Kidney (tissue), 14 donors: ENCODE measurements around the gene SCART1. TPM values are rescaled to one million over a fixed set of nuclear protein-coding genes. Genes with fewer than 3 reads are reported as not detected.

Experiments used
- DNase-seq, 5 donors: peaks; one replicate each; pipeline ENCODE4 v3.0.0-alpha.2; 2013 to 2020
- FAIRE-seq: peaks from 2 replicates; lab custom pipeline; 2012; peaks lifted over from hg19 to GRCh38; lab: Jason Lieb, UNC
- H3K27ac ChIP-seq, 2 donors: one replicate each; pipeline ENCODE4 v1.7.0; 2013; ENCODE audit warnings: low read depth in 2 of 2, low read length in 2 of 2, inconsistent platforms in 1 of 2
- H3K27me3 ChIP-seq: one replicate; pipeline ENCODE4 v1.7.1; 2013; ENCODE audit warnings: low read length, inconsistent platforms; ENCODE audit not compliant: control insufficient read depth, insufficient read depth
- H3K36me3 ChIP-seq, 3 donors: one replicate each; pipeline versions ENCODE4 v1.7.0 to v1.7.1; 2013; ENCODE audit warnings: low read length in 3 of 3, control low read depth in 1 of 3, inconsistent platforms in 1 of 3; ENCODE audit not compliant: insufficient read depth in 3 of 3, control insufficient read depth in 2 of 3
- H3K4me1 ChIP-seq, 3 donors: one replicate each; pipeline versions ENCODE4 v1.7.0 to v1.7.1; 2013; ENCODE audit warnings: low read length in 3 of 3, inconsistent platforms in 1 of 3, low read depth in 1 of 3; ENCODE audit not compliant: control insufficient read depth in 2 of 3, insufficient read depth in 2 of 3
- H3K4me3 ChIP-seq, 3 donors: one replicate each; pipeline versions ENCODE4 v1.7.0 to v1.8.1; 2013; ENCODE audit warnings: low read length in 3 of 3, control low read depth in 1 of 3, inconsistent platforms in 1 of 3
- H3K9ac ChIP-seq, 3 donors: one replicate each; pipeline versions ENCODE4 v1.7.0 to v1.7.1; 2013; ENCODE audit warnings: low read length in 3 of 3, control low read depth in 1 of 3, inconsistent platforms in 1 of 3
- H3K9me3 ChIP-seq, 3 donors: one replicate each; pipeline versions ENCODE4 v1.7.0 to v1.7.1; 2013; ENCODE audit warnings: low read length in 3 of 3, control low read depth in 1 of 3, inconsistent platforms in 1 of 3; ENCODE audit not compliant: control insufficient read depth in 2 of 3, insufficient read depth in 1 of 3
- intact Hi-C: fragments of 100-400 bp; cut with DNase I; formaldehyde crosslinking; loops from one replicate; pipeline ENCODE4 v1.11.1; 2022
- polyA plus RNA-seq: library from polyadenylated mRNA; stranded (reverse); fragments of 350-450 nt; fragmentation: Illumina TruSeq; extraction: RNeasy Lipid Tissue Mini Kit (QIAGEN cat#74804); gene quantifications from one replicate; pipeline ENCODE4 v1.2.3, GENCODE V29; 2014; ENCODE audit warnings: low read depth, low replicate concordance; ENCODE audit not compliant: insufficient read depth
- total RNA-seq: library from RNA; stranded (reverse); fragmentation: NEBNext Ultra II Directional; extraction: Animal tissue kit (Norgen Biotek cat#: 25700); gene quantifications from one replicate; pipeline ENCODE4 v1.2.1, GENCODE V29; 2021
- TF ChIP-seq, protein P1 (sequence below): IDR thresholded peaks from 3 replicates; pipeline ENCODE4 v1.5.1; 2012; ENCODE audit warnings: mild to moderate bottlenecking, moderate library complexity, borderline replicate concordance; ENCODE audit not compliant: insufficient read depth; ENCODE audit errors: extremely low read depth
- donor health status: control.
- donor health status: control.
- donor health status: control.
- donor health status: control.
- donor health status: control.
- donor health status: DM: yes; HTN: yes; CAD: no.
- donor health status: Normal renal cell carcinoma (clear cell type).

SCART1 gene
- total and polyA plus RNA-seq, 2 donors from 2014 or later, result 0.37 to 3.9 TPM

GRCh38 chr10:133475425-133475734 lies 21.6 kb downstream of the SCART1 start:
- no peaks in the 10 kb centered on the region for H3K4me1 ChIP-seq
- no peak overlapping the region for H3K27ac ChIP-seq
- no peaks in the 10 kb centered on the region for H3K9me3 ChIP-seq
- TF ChIP-seq, protein P1, sequence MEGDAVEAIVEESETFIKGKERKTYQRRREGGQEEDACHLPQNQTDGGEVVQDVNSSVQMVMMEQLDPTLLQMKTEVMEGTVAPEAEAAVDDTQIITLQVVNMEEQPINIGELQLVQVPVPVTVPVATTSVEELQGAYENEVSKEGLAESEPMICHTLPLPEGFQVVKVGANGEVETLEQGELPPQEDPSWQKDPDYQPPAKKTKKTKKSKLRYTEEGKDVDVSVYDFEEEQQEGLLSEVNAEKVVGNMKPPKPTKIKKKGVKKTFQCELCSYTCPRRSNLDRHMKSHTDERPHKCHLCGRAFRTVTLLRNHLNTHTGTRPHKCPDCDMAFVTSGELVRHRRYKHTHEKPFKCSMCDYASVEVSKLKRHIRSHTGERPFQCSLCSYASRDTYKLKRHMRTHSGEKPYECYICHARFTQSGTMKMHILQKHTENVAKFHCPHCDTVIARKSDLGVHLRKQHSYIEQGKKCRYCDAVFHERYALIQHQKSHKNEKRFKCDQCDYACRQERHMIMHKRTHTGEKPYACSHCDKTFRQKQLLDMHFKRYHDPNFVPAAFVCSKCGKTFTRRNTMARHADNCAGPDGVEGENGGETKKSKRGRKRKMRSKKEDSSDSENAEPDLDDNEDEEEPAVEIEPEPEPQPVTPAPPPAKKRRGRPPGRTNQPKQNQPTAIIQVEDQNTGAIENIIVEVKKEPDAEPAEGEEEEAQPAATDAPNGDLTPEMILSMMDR, result no peak
- H3K27me3 ChIP-seq, result no peaks in the 10 kb centered on the region
- H3K9ac ChIP-seq, result no peak overlapping the region
- H3K4me3 ChIP-seq, result no peak overlapping the region
- H3K36me3 ChIP-seq, result peaks cover 0 to 3% (median 0%) of the 10 kb centered on the region in 3 donors
- DNase-seq, result no peak
- intact Hi-C loops, result no loop called here
- no peak for FAIRE-seq

DNA sequence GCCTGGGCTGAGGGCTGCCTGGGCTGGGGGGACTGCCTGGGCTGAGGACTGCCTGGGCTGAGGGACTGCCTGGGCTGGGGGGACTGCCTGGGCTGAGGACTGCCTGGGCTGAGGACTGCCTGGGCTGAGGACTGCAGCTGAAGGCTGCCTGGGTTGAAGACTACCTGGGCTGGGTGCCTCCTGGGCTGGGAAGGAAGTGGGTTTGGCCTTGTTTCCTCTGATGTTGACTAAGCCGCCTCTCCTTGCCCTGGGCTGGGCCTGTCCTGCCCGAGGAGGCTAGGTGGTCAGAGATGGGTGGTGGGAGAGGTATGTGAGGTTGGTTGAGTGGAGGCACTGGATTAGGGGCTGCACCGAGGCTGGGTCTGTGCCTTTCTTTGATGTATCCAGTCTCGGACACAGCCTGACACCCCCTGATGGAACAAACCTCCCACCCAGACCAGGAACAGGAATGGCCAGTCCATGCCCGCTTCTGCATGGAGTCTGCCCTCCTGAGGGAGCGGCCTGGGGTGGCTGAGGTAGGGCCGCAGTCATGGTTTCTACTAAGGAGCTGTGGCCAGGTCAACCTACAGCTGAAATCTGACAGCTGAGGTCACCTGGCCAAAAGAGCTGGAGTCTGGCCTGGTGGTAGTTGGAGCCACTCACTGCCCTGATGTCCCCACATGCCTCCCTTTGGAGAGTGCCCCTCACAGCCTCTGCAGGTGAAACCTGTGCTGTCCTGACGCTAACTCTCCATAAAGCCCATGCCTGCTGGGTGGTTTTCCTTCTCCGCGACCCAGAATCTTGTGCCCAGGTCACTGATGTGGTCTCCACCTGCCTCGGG lies 22.3 kb downstream of the SCART1 start:
- TF ChIP-seq, protein P1, result no peak
- peak in 1 of 5 donors; percentile 54 for DNase-seq
- H3K4me1 ChIP-seq, result no peaks in the 10 kb centered on the region
- no peak overlapping the region for H3K27ac ChIP-seq
- no peak for FAIRE-seq
- no peaks in the 10 kb centered on the region for H3K27me3 ChIP-seq
- H3K9me3 ChIP-seq, result no peaks in the 10 kb centered on the region
- no peak overlapping the region for H3K4me3 ChIP-seq
- H3K36me3 ChIP-seq, result peaks cover 0 to 1% (median 0%) of the 10 kb centered on the region in 3 donors
- intact Hi-C loops, result no loop called here
- no peak overlapping the region for H3K9ac ChIP-seq

GRCh38 chr10:133476641-133476990 lies 22.9 kb downstream of the SCART1 start:
- DNase-seq (no peak), FAIRE-seq (no peak)
- no peaks in the 10 kb centered on the region for H3K27me3 ChIP-seq
- TF ChIP-seq, protein P1, result no peak
- H3K9ac ChIP-seq, result no peak overlapping the region
- H3K9me3 ChIP-seq, result no peaks in the 10 kb centered on the region
- no peak overlapping the region for H3K27ac ChIP-seq
- H3K4me1 ChIP-seq, result no peaks in the 10 kb centered on the region
- H3K4me3 ChIP-seq, result no peak overlapping the region
- H3K36me3 ChIP-seq, result no peaks in the 10 kb centered on the region
- intact Hi-C loops, result no loop called here
